Kidney glomerular epithelial cell (primary cell): ENCODE data around the gene KRT80.

Experiments used
- DNase-seq: peaks from one replicate; lab custom pipeline; 2025; lab: John Stamatoyannopoulos, UW

KRT80 gene

GRCh38 chr12:52198454-52199215, 6.8 kb upstream of the KRT80 start:
- no peak for DNase-seq

GRCh38 chr12:52197371-52198231, 5.8 kb upstream of the KRT80 start:
- no peak for DNase-seq

GRCh38 chr12:52195065-52195730, 3.4 kb upstream of the KRT80 start:
- DNase-seq, result peak; percentile 85

- DNase-seq, result no peak
Observed at GRCh38 chr12:52193991-52194390, 2.2 kb upstream of the KRT80 start.

DNA sequence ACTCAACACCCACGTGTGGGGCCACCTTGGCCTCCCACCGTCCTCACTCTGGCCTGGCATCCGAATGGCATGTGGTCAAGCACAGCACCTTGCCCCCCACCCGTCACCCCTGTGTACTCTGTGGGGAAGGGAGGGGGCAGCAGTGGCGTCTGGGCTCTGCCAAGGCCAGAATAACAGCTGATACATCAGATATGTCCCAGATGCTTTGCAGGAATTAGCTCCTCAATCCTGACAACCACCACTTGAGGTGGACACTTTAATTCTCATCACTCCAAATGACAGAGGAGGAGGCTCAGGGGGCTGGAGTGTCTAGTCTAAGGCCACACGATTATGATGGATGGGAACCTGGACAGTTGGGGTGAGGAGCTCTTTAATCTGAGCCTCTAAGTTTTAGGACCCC, 1.7 kb upstream of the KRT80 start:
- DNase-seq, result no peak

GRCh38 chr12:52190860-52191729, 719 bp downstream of the KRT80 start:
- no peak for DNase-seq

DNA sequence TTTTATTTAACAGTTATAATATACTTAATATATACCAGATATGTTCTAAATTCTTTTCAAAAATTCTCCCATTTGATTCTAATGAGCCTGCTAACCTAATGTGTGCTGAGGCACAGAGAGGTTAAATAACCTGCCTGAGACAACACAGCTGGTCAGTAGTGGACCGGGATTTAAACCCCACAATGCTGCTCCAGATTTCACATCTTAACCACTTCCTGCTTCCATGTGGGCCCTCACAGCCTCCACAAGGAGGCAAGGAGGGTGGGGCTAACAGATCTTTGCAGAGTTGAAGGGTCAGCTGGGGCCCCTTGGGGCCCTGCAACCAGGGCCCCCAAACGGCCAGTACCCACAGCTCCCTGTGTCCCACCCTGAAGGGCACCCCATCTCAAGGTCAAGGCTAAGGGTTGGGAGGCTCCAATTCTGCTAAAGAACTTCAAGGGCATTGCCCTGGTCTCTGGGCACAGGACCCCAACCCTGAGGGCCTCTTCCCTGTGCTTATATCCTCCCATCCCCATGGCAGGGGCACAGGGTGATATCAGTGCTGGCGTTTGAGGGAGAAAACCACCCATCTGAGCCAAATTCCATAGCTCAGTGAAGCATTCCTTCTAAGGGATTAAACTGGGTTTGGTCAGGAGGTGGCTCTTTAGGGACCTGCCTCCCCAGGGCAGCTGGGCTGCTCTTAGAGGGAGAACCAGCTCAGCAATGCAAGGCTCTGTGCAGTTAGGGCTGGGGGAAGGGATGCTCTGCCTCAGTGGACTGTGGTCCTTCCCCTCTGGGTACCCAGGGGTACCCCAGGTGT, 2.2 kb downstream of the KRT80 start:
- peak; percentile 65 for DNase-seq

- no peak for DNase-seq
Observed at GRCh38 chr12:52188658-52189057, 3.2 kb downstream of the KRT80 start.

DNA sequence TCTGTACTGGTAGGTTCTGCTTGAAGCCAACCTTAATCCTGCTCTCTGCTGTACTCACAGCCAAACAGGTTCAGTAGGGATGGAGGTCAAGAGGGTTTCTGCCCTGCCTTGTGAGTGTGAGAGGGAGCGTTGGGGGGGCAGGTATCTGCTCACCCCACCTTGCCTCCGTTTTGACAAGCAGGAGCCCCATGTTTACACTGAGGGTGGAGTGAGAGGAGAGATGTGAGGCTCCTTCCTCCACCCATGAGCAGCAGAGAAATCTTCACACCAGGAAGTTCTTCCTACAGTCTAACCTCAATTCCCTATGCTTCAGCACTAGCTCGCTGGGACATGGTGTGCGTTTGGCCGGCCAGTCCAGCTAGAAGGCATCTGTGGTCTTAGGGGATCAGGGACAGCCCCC, 4.2 kb downstream of the KRT80 start:
- no peak for DNase-seq

GRCh38 chr12:52187206-52187605, 4.6 kb downstream of the KRT80 start:
- DNase-seq, result no peak

GRCh38 chr12:52186118-52186840, 5.5 kb downstream of the KRT80 start:
- DNase-seq, result peak; percentile 74

DNA sequence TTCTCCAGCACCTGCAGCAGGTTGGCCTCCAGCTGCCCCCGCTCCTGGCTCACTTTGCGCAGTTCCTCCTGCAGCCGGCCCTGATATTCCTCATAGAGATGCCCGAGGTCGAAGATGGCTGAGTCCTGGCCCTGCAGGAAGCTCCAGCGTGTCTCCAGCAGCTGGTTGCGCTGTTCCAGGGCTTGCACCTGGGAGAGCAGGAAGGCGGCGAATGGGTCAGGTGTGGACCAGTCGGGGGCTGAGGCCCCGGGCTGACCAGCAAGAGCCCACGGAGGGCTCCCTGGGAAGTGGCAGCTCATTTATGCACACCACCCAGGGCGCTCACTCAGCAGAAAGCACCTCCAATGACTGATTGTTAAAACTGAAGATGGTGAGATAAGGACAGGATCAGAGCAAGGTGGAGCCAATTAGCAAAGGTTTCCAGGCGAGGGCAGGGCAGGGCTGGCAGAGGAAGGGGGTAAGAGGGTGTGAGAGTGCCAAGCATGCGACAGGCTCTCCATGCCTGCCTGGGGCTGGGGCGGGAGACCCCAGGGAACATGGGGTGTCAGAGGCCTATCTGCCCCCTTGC, 6.3 kb downstream of the KRT80 start:
- no peak for DNase-seq

- DNase-seq, result no peak
Observed at GRCh38 chr12:52184813-52185212, 7.0 kb downstream of the KRT80 start.

DNA sequence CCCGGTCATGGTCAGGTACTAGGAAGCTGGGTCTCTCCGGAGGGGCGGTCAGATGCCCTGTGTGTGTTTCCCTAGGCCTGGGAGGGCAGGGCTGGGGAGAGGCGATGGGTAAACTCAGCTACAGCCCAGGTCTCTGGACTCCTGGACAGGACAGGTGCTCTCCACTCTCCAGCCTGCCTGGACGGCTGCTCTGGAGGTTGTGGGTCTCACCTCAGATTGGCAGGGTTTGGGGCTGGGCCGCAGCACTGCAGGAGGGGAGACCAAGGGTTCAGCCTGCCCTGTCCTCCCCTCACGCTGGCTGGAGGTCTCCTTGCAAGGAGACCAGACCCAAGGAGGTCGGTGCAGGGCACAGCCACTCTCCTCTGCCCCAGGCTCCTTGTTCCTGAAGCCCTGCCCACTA, 7.8 kb downstream of the KRT80 start:
- no peak for DNase-seq

DNA sequence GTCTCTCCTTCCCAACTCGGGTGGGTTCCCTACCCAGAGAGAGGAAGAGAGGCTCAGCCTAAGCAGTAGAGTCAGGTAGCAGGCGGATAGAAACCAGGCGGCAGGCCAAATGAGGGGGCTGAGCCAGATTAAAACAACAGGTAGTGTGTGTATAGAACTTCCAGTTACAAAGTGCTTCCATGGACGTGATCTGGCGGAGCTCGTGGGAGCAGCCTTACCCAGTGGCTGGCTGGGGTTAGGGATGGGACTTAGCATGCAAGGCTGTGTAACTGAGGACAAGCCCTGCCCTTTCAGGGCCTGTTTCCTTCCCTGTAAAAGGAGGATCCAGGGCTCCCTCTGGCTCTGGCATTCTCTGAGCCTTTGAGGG, 8.3 kb downstream of the KRT80 start:
- DNase-seq, result no peak

- DNase-seq, result no peak
Observed at GRCh38 chr12:52182898-52183543, 8.8 kb downstream of the KRT80 start.

GRCh38 chr12:52182384-52182783, 9.4 kb downstream of the KRT80 start:
- no peak for DNase-seq

- DNase-seq, result no peak
Observed at GRCh38 chr12:52181746-52182145, 10.1 kb downstream of the KRT80 start.

GRCh38 chr12:52180971-52181628, 10.7 kb downstream of the KRT80 start:
- no peak for DNase-seq
